GM18519 (cell line): ENCODE data around the gene TRAF1.

Source experiments
- ATAC-seq: cut with Tn5 transposase; IDR thresholded peaks from one replicate; pipeline ENCODE4 v1.9.1; 2021; ENCODE audit warnings: mild to moderate bottlenecking, moderate library complexity; ENCODE audit not compliant: unreplicated experiment, low FRiP score

Gene TRAF1

DNA sequence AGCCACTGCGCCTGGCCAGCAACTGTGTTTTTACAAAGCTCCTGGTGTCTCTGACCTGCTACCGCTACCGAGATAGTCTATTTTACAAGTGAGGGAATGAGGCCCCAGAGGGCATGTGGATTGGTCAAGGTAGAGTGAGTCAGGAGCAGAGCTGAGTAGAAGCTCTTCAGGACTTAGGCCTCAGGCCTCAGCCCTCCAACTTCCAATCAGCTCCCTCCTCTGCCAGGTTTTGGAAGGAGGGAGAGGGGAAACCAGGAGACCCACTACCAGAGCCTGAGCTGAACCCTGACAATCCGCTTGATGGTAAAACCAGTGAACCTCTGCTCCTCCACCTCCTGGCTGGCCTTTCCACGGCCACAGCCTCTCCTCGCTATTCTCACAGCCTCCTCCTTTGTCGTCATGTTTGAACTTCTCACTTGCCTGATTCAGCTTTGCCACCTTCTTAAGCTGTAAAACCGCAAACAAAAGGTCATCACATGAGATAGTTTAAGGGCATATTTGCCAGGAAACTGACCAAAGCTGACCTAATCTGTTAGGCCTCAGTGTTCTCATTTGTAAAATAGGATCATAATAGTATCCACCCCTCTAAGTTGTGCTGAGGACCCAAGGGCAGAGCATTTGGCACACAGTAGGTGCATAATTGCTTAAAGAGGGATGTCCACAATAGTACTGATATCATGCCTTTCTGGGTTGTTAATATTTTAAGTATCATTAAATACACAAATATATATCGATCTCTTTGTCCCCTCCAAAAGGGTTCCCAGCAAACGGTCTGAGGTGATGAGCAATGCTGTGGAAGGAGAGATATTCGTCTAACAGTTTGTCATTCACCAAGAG lies 1.7 kb downstream of the TRAF1 start:
- ATAC-seq, result no peak

DNA sequence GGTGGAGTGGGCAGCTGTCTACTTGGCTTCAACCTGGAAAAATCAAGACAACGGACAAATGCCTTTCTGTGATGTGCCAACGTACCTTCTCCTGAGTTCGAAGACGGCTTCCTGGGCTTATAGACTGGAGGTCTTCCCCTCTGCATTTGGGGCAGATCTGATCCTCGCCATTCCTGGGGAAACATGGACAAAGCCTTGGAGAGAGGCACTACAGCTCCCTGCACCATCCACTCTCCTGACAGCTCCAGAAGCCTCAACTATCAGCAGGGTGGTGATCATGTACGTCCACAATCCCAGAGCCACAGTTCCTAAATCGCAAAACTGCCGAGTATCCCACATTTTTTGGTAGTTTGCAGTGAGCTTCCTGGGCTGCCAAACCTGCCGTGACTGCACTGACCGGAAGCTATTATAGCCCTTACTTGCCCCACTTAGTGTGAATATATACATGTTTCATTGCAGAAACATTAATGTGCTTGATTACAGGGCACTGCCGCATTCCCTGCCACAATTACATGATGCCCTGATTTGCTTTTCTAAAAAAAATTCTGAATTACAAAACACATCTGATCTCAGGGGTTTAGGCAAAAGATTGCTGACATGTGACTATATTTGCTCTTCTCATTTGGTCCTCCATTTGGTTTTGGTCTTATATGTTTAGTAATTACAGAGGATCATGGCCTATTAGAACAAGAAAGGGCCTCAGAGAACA lies 2.8 kb downstream of the TRAF1 start:
- no peak for ATAC-seq

DNA sequence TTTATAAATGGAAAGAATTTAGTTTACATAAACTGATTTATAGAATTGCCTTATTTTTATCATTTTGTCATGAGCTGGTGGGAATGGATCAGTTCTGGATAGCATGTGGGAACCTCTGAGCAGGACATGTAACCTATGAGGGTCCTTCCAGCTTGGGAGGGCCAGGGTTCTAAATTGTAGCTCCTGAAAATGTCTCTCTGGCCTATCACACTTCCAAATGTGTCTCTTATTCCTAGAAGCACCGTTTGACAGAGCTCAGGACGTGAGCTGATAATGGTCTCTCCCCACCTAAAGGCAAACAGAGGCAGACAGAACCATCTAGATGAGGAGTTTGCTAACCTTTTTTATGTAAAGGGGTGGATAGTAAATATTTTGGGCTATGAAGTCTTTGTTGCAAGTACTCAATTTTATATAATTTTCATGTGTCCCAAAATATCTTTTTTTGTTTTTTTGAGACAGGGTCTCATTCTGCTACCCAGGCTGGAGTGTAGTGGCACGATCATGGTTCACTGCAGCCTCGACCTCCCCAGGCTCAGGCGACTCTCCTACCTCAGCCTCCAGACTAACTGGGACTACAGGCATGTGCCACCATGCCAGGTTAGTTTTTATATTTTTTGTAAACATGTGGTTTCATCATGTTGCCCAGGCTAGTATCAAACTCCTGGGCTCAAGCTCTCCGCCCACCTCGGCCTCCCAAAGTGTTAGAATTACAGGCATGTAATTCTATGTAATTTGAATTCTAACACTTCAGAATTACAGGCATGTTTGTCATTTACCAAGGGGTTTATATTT lies 4.0 kb downstream of the TRAF1 start:
- ATAC-seq, result no peak

DNA sequence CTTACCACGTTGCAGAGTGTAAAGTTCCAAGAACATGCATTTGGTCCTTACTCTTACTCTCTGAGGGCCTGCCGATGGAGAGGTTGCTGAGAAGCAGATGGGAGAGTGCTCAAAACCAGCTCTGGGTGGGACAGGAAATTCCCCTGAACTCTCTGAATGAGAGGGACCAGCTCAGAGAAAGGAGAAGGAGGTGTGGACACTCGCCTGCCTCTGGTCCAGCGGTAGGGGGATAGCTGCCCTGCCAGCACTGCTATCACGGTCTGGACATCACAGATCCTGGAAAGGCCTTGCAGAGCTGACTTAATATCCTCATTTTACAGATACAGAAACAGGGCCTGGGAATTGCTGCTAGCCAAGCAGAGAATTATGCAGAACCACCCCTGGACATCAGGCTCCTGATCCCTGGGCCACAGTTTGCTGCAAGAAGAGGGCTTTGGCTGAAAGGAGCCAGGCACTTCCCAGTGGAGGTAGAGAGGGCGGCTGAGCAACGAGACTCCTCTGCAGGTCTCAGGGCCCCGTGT lies 4.9 kb downstream of the TRAF1 start:
- ATAC-seq, result no peak

DNA sequence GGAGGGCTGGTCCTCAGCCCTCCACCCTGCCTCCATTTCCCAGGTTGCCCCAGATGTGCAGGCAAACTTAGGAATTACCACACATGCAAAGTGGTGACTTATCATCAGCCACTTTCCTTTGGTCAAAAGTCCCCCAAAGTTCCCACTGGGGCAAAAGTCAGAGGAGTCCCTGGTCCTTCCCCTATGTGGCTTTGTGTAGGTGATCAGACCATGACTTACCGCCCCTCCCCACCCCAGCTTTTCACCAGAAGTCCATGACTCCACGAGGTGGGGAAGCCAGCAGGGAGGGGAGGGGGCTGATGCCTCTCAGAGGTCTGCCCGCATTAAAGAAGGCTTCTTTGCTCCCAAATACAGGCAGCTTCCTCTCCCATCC lies 5.8 kb downstream of the TRAF1 start:
- no peak for ATAC-seq

DNA sequence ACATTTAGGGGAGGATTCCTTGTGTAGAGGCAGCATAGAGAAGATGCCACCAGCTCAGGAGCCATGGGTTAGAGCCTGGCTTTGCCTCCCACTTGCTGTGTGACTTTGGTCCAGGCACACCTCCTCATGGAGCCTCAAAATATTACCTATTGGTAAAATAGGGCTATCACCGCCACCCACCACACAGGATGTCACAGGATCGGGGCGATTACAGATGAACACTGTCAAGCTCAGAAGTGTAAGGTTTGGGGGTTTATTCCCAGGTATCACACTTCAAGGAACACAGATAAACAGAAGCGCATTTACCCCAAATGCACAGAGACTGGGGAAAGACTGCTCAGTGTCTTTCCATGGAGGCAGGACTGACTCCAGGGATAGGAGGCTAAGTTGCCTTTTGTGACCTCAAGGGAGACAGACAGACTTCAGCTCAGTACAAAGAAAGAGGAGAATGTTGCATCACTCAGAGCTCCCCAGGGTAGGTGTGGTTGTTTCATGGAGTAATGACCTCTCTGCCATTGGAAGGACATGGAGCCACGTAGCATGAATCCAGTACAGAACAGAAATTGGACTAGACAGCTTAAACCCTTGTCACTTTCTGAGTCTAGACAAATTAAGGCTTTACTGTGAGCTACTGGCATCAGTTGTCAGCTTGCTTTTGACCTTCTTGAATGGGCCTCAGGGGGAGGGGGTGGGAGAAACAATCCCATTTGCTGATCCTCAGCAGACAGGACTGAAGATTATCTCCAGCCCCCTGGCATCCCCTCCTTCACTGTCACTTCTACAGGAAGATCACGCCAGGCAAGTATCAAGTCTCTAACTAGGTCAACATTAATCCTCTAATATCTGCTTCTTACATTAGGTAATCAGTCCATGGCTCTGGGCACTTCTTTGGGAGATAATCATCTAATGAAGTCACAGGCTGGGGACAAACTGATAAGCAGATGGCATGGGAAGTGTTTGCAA lies 6.5 kb downstream of the TRAF1 start:
- no peak for ATAC-seq

DNA sequence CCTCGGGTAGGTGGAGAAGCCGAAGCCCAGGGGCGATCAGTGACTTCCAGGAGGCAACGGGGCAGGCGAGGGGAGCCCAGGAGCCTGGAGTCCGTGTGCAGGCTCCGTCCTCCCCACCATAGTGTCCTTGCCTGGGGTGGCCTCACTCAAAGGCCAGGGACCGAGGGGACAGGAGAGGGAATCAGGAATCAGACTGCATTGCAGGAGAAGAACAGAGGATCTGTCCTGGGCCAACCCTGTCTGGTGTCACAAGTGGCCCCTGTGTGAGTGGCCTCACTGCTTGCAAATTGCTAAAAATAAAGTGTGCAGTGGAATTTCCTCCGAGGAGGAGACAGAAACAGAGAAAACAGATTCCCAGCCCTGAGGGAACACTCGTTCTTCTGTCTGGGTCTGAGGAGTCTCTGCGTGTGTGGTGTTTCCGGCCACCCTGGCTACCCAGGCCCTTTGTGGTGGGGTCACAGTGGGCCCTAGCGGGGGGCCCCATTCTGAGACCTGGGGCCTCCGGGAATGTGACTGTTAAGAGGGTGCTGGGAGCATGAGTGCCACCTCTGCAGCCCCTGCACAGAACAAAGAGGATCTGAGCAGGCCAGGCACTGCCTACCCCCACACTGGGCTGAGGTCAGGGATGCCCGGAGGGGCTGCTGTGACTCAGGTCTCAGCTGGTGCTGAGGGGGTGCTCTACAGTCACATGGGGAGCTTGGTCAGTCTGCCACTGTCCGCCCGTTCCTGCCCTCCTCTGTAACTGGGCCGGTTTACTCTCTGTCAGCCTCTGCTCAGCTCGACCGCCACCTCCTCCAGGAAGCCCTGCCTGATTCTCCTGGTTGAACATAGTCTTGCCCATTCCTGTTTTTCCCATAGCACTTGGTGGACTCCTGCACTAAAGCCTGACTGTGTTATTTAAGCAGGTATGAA lies 7.4 kb downstream of the TRAF1 start:
- ATAC-seq, result no peak

DNA sequence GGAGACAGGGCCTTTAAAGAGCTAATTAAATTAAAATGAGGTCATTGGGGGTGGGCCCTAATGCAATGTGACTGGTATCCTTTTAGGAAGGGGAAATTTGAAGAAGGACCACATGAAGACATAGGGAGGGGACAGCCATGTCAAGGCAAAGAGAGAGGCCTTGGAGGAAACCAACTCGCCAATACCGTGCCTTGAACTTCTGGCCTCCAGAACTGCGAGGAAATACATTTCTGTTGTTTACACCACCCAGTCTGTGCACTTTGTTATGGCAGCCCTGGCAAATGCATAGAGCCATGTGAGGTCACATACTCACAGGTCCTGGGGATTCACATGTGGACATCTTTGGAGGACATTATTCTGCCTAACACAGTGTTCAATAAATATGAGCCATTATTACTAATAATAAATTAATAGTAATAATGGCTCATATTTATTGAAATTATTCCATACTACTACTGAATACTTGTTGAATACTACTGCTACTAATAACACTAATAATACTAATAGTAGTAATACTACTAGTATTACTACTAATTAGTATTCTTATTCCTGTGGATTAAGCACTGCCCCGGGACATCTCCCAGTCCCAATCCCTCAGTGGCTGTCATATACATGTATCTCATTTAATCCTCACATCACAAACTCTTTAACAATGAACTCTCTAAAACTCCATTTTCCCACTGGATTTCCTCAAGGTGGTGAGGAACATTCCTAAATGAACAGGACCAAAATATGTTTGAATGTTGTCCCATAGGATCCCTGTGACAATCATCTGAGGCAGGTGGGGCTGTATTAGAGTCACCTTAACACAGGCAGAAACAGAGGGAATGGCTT lies 8.4 kb downstream of the TRAF1 start:
- no peak for ATAC-seq

DNA sequence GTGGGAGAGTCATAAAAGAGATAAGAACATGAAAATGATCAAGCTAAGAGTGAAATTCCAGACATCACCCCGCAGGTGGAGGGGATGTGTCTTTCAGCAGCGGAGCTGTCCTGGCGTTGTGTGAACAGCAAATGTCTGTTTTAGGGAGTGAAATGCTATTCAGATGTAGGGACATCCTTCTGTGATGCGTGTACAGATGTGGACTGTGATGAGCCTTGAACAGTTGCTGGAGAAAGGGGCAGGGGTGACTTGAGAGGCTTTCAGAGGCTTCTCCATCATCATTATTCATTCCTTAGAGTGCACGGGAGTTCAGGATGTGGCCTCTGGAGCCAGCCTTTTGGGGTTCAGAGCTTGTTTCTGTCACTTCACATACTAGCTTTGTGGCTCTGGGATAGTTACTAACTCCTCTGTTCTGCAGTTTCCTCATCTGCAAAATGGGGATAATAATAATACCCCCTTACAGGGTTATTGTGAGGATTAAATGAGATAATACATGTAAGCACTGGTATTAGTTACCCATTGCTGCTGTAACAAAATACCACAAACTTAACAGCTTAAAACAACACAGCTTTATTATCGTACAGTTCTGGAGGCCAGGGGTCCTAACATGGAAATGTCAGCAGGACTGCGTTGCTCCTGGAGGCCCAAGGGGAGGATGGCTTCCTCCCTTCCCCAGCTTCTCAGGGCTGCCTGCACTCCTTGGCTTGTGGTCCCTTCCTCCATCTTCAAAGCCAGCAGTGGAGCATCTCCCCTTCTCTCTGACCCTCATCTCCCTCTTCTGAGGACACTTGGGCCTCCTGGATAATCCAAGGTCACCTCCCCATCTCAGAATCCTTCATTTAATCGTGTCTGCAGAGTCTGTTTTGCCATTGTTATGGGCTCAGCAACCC lies 9.4 kb downstream of the TRAF1 start:
- no peak for ATAC-seq

DNA sequence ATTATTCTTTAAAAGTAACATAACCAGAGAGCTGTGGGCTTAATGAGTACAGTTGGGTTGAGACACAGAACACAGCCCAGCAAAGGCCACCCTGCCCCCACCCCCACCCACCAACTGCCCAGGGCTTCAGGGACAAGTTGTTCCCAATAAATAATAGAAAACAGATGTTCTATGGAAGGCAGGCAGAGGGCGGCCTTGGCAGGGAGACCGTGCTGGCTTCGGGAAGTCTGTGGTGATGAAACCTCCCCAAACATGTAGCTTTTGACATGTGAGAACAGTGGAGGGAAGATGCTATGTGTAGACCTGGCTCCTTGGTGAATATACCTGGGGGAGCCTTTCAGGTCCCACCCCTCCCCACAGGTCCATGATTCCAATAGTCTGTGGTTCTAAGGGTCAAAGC lies 10.0 kb downstream of the TRAF1 start:
- ATAC-seq, result no peak

DNA sequence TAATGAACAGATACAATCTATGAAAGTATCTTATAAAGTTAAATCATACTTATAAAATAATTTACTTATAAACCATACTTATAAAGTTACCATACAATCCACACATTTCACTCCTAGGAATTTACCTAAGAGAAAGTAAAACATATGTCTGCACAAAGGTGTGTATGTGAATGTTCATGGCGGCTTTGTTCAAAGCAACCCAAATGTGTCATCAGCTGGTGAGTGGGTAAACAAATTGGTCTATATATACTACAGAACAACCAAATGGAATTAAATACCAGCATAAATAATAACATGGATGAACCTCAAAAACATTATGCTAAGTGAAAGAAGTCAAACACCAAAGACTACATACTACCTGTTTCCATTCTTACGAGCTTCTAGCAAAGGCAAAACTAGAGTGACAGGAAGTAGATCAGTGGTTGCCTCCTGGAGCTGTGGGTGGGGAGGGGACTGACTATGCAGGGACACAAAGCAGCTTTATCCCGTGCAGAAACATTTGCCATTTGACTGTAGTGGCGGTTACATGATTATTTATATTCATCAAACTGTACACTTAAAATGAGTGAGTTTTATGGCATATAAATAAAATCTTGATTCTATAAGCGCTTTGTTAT lies 10.6 kb downstream of the TRAF1 start:
- no peak for ATAC-seq

DNA sequence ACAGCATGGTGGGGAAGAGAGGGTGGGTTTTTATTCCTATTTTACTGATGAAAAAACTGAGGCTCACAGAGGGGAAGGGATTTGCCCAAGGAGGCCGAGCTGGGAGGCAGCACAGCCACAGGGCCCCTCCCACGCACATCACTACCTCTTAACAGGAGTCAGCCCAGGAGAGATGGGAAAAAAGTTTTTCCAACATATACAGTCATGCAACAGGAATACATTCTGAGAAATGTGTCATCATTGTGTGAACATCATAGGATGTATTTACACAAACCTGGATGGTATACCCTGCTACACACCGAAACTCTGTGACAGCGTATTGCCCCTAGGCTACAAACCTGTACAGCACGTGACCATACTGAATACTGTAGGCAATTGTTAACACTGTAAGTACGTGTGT lies 11.6 kb downstream of the TRAF1 start:
- ATAC-seq, result no peak

DNA sequence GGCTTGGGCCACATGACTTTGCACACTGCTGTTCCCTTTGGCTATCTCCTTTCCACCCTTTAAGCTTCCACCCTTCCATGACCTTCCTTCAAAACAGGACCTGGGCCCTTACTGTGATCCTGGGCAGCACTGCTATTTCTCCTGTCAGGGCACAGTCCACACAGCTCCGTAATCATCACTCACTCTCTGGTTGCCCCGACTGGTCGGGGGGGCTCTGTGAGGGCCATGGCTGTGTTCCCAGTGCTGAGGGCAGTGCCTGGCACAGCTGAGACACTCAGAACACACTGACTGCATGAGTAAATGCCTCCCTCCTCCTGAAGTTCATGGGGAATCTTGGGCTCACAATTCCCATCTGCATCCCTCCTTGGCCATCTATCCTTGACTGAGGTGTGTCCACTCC lies 12.2 kb downstream of the TRAF1 start:
- no peak for ATAC-seq

DNA sequence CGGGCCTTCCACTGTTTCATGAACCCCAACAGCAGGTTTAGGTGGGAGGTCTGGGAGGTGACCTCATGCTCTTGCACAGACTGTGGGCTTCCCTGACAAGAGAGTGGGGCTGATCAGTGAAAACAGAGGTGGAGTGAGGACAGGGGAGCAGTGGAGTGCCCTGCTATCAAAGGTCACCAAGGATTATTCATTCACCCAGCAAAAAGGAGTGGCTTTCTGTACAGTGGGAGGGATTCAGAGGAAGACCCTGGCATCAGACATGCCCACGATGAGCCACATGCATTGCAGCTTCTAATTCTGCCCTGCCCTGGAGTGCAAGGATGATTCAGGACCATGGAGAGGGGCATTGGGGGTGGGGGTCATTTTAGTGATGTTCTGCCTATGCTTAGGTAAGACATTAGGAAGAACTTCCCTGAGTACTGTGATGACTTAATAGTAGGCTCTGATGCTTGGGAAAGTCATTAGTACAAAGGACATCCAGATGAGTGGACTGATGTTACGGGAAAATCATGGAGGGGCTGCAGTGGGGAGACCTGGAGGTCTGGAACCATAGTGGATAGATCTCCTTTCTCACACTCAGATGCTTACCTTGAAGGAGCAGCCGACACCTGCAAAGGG lies 12.8 kb downstream of the TRAF1 start:
- ATAC-seq, result no peak

DNA sequence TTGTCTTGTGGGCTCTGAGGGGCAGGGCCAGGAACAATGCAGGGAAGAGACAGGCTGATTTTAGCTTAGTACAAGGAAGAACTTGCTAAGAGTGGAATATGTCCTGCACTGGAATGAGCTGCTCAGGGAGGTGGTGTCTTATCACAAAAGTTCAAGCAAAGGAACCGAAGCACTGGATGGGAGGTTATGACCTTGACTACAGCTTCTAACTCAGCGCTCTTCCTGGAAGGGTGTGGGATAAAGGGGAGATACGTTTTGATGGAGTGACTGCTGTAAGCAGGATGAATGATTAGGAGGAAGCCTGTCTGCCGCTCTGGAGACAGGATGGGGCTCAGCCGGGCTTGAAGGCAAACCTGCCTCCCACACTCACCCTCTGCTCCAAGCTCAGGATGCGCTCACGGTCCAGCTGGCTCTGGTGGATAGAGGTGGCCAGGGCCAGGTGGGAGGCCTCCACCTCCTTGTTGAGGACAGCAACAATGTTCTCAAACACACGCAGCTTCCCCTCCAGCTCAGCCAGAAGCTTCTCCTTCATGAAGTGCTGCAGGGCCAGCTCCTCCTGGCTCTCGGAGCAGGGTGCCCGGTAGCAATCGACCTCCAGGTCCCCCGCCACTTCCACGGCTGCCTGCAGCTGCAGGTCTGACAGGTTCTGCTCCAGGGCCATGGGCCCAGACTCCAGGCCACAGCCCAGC lies 13.5 kb downstream of the TRAF1 start:
- ATAC-seq, result no peak
